Measurements from ENCODE around the gene SLITRK2. TPM values are rescaled to one million over a fixed set of nuclear protein-coding genes. Genes with fewer than 3 reads are reported as not detected.

Gene SLITRK2
- total and polyA plus RNA-seq, 9 donors: 0.05 to 1.7 (median 0.24) TPM

DNA sequence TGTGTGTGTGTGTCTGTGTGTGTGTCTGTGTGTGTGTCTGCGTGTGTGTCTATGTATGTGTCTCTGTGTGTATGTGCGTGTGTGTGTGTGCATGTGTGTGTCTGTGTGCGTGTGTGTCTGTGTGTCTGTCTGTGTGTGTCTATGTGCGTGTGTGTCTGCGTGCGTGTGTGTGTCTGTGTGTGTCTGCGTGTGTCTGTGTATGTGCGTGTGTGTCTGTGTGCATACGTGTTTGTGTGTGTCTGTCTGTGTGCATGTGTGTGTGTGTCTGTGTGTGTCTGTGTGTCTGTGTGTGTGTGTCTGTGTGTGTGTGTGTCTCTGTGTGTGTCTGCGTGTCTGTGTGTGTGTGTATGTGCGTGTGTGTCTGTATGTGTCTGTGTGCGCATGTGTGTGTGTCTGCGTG, 35.6 kb downstream of the SLITRK2 start:
- H3K4me3 ChIP-seq: no peak overlapping the region
- no peaks in the 10 kb centered on the region for H3K27me3 ChIP-seq
- DNase-seq: no peak
- WGBS, 3 donors: 88 to 89% (median 88%) methylated on average over 13 of the region's 13 CpGs
- intact Hi-C loops (cut with DNase I): no loop called here
- no peaks in the 10 kb centered on the region for H3K4me1 ChIP-seq (ENCODE audit: insufficient read depth)
- no peaks in the 10 kb centered on the region for H3K9me3 ChIP-seq
- no peaks in the 10 kb centered on the region for H3K36me3 ChIP-seq
- no peak overlapping the region for H3K27ac ChIP-seq
- TF ChIP-seq POLR2A (IDR thresholded peaks at IDR 0.05) (no peak), EP300 (IDR thresholded peaks at IDR 0.05) (no peak)
- TF ChIP-seq, protein P1, sequence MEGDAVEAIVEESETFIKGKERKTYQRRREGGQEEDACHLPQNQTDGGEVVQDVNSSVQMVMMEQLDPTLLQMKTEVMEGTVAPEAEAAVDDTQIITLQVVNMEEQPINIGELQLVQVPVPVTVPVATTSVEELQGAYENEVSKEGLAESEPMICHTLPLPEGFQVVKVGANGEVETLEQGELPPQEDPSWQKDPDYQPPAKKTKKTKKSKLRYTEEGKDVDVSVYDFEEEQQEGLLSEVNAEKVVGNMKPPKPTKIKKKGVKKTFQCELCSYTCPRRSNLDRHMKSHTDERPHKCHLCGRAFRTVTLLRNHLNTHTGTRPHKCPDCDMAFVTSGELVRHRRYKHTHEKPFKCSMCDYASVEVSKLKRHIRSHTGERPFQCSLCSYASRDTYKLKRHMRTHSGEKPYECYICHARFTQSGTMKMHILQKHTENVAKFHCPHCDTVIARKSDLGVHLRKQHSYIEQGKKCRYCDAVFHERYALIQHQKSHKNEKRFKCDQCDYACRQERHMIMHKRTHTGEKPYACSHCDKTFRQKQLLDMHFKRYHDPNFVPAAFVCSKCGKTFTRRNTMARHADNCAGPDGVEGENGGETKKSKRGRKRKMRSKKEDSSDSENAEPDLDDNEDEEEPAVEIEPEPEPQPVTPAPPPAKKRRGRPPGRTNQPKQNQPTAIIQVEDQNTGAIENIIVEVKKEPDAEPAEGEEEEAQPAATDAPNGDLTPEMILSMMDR (IDR thresholded peaks at IDR 0.05): no peak

DNA sequence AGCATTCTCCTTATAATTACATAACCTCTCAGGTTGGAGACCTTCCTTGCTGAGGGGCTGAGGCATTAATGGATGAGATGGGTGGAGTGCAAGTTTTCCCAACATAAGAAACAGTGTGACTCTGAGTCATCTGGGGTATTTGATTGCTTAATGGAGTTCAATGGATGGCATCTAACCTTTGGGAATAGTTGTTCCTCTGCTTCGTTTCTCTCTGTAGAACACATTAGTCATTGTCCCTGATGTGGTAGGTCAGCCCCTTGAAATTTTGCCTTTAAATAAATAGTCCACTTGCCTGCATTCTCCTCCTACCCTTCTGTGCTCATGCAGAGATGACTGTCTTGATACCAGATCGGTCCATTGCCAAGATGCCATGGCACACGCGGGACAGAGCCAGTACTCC, 38.6 kb downstream of the SLITRK2 start:
- Histone ChIP-seq H3K4me1 (ENCODE audit: insufficient read depth) (no peaks in the 10 kb centered on the region), H3K36me3 (no peaks in the 10 kb centered on the region), H3K9me3 (no peaks in the 10 kb centered on the region), H3K27me3 (no peaks in the 10 kb centered on the region), H3K27ac (no peak overlapping the region), H3K4me3 (no peak overlapping the region)
- TF ChIP-seq POLR2A (IDR thresholded peaks at IDR 0.05): no peak
- TF ChIP-seq EP300 (IDR thresholded peaks at IDR 0.05): no peak
- TF ChIP-seq, protein P1 (IDR thresholded peaks at IDR 0.05): no peak
- intact Hi-C loops (cut with DNase I): no loop called here
- WGBS, 3 donors: 61 to 86% (median 75%) methylated on average over 4 of the region's 4 CpGs
- no peak for DNase-seq

DNA sequence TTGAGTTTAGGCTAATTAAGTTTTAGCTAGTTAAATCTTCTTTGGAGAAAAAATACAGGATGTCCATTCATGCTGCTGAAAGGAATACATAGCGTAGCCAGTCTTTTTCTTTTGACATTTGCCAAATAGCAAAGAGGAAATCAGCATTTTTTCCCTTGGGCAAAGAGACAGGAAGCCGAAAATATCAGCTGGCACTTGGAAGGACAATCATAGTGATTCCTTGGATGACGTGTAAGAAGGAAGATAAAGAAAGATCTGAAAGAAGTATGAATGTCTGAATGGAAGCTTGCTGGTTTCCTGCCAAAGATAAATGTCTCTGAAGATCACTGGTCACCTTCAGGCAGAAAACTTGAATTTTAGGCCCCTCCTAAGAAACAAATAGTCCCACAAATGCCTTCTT, 44.2 kb downstream of the SLITRK2 start:
- H3K9me3 ChIP-seq: no peaks in the 10 kb centered on the region
- no peaks in the 10 kb centered on the region for H3K27me3 ChIP-seq
- H3K27ac ChIP-seq: no peak overlapping the region
- no peak for DNase-seq
- H3K4me3 ChIP-seq: no peak overlapping the region
- no peaks in the 10 kb centered on the region for H3K4me1 ChIP-seq (ENCODE audit: insufficient read depth)
- 30 to 33% (median 31%) methylated on average over 3 of the region's 3 CpGs for WGBS, 3 donors
- no peak for TF ChIP-seq POLR2A (IDR thresholded peaks at IDR 0.05)
- TF ChIP-seq, protein P1 (IDR thresholded peaks at IDR 0.05): no peak
- TF ChIP-seq EP300 (IDR thresholded peaks at IDR 0.05): no peak
- intact Hi-C loops (cut with DNase I): no loop called here
- H3K36me3 ChIP-seq: no peaks in the 10 kb centered on the region

DNA sequence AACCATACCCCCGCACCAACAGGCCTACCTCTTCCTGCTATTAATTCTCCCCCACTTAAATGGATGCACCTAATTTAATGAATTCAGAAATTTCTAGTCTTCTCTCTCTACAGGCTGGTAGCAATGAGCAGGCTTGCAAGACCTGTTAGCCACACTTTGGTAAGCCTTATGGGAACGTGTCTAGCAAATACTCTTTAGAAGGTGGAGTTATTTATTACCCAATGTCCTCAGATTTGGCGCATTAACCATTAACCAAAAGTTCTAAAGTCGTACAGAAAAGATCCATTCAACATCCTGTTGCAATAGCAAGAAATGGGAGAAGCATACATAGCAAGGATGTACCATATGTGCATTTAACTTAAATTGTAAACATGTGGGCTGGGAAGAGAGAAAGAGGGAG, 47.5 kb downstream of the SLITRK2 start:
- intact Hi-C loops (cut with DNase I): no loop called here
- H3K27me3 ChIP-seq: no peaks in the 10 kb centered on the region
- 52 to 64% (median 63%) methylated on average over 4 of the region's 4 CpGs for WGBS, 3 donors
- no peak overlapping the region for H3K27ac ChIP-seq
- TF ChIP-seq, protein P1 (IDR thresholded peaks at IDR 0.05): no peak
- no peak for TF ChIP-seq EP300 (IDR thresholded peaks at IDR 0.05)
- TF ChIP-seq POLR2A (IDR thresholded peaks at IDR 0.05): no peak
- H3K36me3 ChIP-seq: no peaks in the 10 kb centered on the region
- no peak overlapping the region for H3K4me3 ChIP-seq
- no peaks in the 10 kb centered on the region for H3K4me1 ChIP-seq (ENCODE audit: insufficient read depth)
- DNase-seq: no peak
- no peaks in the 10 kb centered on the region for H3K9me3 ChIP-seq

Small RNA genes lying within 50 kb of the gene (small RNA-seq; reads per million reads assigned to genes)
- gene AL109653.1: not detected
